Activated naive CD8-positive, alpha-beta T cell treated with anti-CD3 and anti-CD28 coated beads, Interleukin-2, amount 50 U/mL, for 16 hours (primary cell): ENCODE results near the gene FAM13A.
"Not testable (repeated sequence)": the region's sequence is repeated elsewhere in the genome, so short reads cannot be mapped to it uniquely, and the experiment has no call there.

ENCODE experiments used
- DNase-seq: peaks from one replicate; pipeline ENCODE4 v3.0.0-alpha.2; 2020; ENCODE audit warnings: low read depth, low spot score

FAM13A gene

GRCh38 chr4:88853583-88853982 is 203.4 kb downstream of the FAM13A start:
- DNase-seq, result not testable (repeated sequence)

- no peak for DNase-seq
These were observed 210.7 kb downstream of the FAM13A start for GRCh38 chr4:88846206-88846790.

- DNase-seq, result no peak
These were observed 213.8 kb downstream of the FAM13A start for GRCh38 chr4:88843067-88843685.

- no peak for DNase-seq
These were observed 215.3 kb downstream of the FAM13A start for GRCh38 chr4:88841635-88842034.

- DNase-seq, result no peak
These were observed 220.8 kb downstream of the FAM13A start for GRCh38 chr4:88836216-88836615.

- DNase-seq, result no peak
These were observed 226.0 kb downstream of the FAM13A start for GRCh38 chr4:88831031-88831430.

GRCh38 chr4:88830598-88830997 is 226.4 kb downstream of the FAM13A start:
- no peak for DNase-seq

- DNase-seq, result no peak
These were observed 228.0 kb downstream of the FAM13A start for GRCh38 chr4:88828842-88829571.

- no peak for DNase-seq
These were observed 229.5 kb downstream of the FAM13A start for GRCh38 chr4:88827442-88827841.

- DNase-seq, result no peak
These were observed 230.2 kb downstream of the FAM13A start for GRCh38 chr4:88826771-88827170.

- DNase-seq, result no peak
These were observed 231.1 kb downstream of the FAM13A start for GRCh38 chr4:88825931-88826330.

GRCh38 chr4:88823058-88823919 is 233.7 kb downstream of the FAM13A start:
- no peak for DNase-seq

- no peak for DNase-seq
These were observed 234.8 kb downstream of the FAM13A start for GRCh38 chr4:88822034-88822789.

- DNase-seq, result no peak
These were observed 235.5 kb downstream of the FAM13A start for GRCh38 chr4:88821522-88821921.

GRCh38 chr4:88820698-88821415 is 236.1 kb downstream of the FAM13A start:
- DNase-seq, result no peak

- DNase-seq, result no peak
These were observed 236.9 kb downstream of the FAM13A start for GRCh38 chr4:88819818-88820697.

GRCh38 chr4:88818631-88819470 is 238.1 kb downstream of the FAM13A start:
- no peak for DNase-seq

GRCh38 chr4:88817740-88818139 is 239.2 kb downstream of the FAM13A start:
- no peak for DNase-seq

- DNase-seq, result no peak
These were observed 240.6 kb downstream of the FAM13A start for GRCh38 chr4:88816360-88816759.
